KOPT-K1 (cell line): ENCODE measurements around the gene F2.

Source experiments
- H3K27ac ChIP-seq: fragments of 200-600 bp; sonication (generic); 2 replicates; pipeline ENCODE4 v1.5.1; 2016; ENCODE audit warnings: antibody characterized with exemption, mild to moderate bottlenecking, low read depth, low read length; ENCODE audit not compliant: poor library complexity, severe bottlenecking
- H3K36me3 ChIP-seq: fragments of 200-600 bp; sonication (generic); 2 replicates; pipeline ENCODE4 v1.5.1; 2017; ENCODE audit warnings: antibody characterized with exemption, mild to moderate bottlenecking, low read length, moderate library complexity; ENCODE audit not compliant: insufficient read depth
- H3K9me3 ChIP-seq: fragments of 200-600 bp; sonication (generic); 2 replicates; pipeline ENCODE4 v1.5.1; 2017; ENCODE audit warnings: antibody characterized with exemption, low read length, mild to moderate bottlenecking; ENCODE audit not compliant: insufficient read depth, poor library complexity, severe bottlenecking

F2 gene

GRCh38 chr11:46719543-46720218, 668 bp downstream of the F2 start:
- Histone ChIP-seq H3K9me3 (no peaks in the 10 kb centered on the region), H3K27ac (no peak overlapping the region), H3K36me3 (no peaks in the 10 kb centered on the region)

GRCh38 chr11:46721286-46721685, 2.3 kb downstream of the F2 start:
- H3K9me3 ChIP-seq = no peaks in the 10 kb centered on the region
- H3K27ac ChIP-seq = no peak overlapping the region
- H3K36me3 ChIP-seq = no peaks in the 10 kb centered on the region

- no peaks in the 10 kb centered on the region for H3K9me3 ChIP-seq
- H3K27ac ChIP-seq = no peak overlapping the region
- no peaks in the 10 kb centered on the region for H3K36me3 ChIP-seq
Measured at GRCh38 chr11:46722566-46723358, 3.7 kb downstream of the F2 start.

GRCh38 chr11:46723359-46723680, 4.3 kb downstream of the F2 start:
- Histone ChIP-seq H3K27ac (no peak overlapping the region), H3K36me3 (no peaks in the 10 kb centered on the region), H3K9me3 (no peaks in the 10 kb centered on the region)

GRCh38 chr11:46724088-46724487, 5.1 kb downstream of the F2 start:
- Histone ChIP-seq H3K36me3 (no peaks in the 10 kb centered on the region), H3K27ac (no peak overlapping the region), H3K9me3 (no peaks in the 10 kb centered on the region)

- Histone ChIP-seq H3K9me3 (no peaks in the 10 kb centered on the region), H3K27ac (no peak overlapping the region), H3K36me3 (no peaks in the 10 kb centered on the region)
Measured at GRCh38 chr11:46725338-46726205, 6.6 kb downstream of the F2 start.

GRCh38 chr11:46726206-46726862, 7.3 kb downstream of the F2 start:
- H3K36me3 ChIP-seq = no peaks in the 10 kb centered on the region
- no peaks in the 10 kb centered on the region for H3K9me3 ChIP-seq
- no peak overlapping the region for H3K27ac ChIP-seq

- H3K36me3 ChIP-seq = no peaks in the 10 kb centered on the region
- no peak overlapping the region for H3K27ac ChIP-seq
- H3K9me3 ChIP-seq = no peaks in the 10 kb centered on the region
Measured at GRCh38 chr11:46727952-46728658, 9.1 kb downstream of the F2 start.

- Histone ChIP-seq H3K9me3 (no peaks in the 10 kb centered on the region), H3K27ac (no peak overlapping the region), H3K36me3 (no peaks in the 10 kb centered on the region)
Measured at GRCh38 chr11:46728659-46729040, 9.6 kb downstream of the F2 start.

GRCh38 chr11:46729110-46730027, 10.4 kb downstream of the F2 start:
- H3K9me3 ChIP-seq = no peaks in the 10 kb centered on the region
- H3K27ac ChIP-seq = no peak overlapping the region

GRCh38 chr11:46731545-46731944, 12.5 kb downstream of the F2 start:
- Histone ChIP-seq H3K27ac (no peak overlapping the region), H3K9me3 (no peaks in the 10 kb centered on the region), H3K36me3 (no peaks in the 10 kb centered on the region)

More at GRCh38 chr11:46729110-46730027, 10.4 kb downstream of the F2 start:
- H3K36me3 ChIP-seq = no peaks in the 10 kb centered on the region

- H3K27ac ChIP-seq = no peak overlapping the region
- H3K36me3 ChIP-seq = no peaks in the 10 kb centered on the region
- no peaks in the 10 kb centered on the region for H3K9me3 ChIP-seq
Measured at GRCh38 chr11:46733234-46733633, 14.2 kb downstream of the F2 start.

- no peaks in the 10 kb centered on the region for H3K9me3 ChIP-seq
- no peak overlapping the region for H3K27ac ChIP-seq
- H3K36me3 ChIP-seq = peaks cover 11% of the 10 kb centered on the region
Measured at GRCh38 chr11:46736146-46736545, 17.1 kb downstream of the F2 start.

GRCh38 chr11:46736615-46737014, 17.6 kb downstream of the F2 start:
- no peaks in the 10 kb centered on the region for H3K9me3 ChIP-seq
- peaks cover 16% of the 10 kb centered on the region for H3K36me3 ChIP-seq
- no peak overlapping the region for H3K27ac ChIP-seq
